ENCODE measurements around the gene PSMD5. TPM values are rescaled to one million over a fixed set of nuclear protein-coding genes. Genes with fewer than 3 reads are reported as not detected.

Gene PSMD5
- total RNA-seq: 28.3 and 37.1 TPM in 2 replicates

DNA sequence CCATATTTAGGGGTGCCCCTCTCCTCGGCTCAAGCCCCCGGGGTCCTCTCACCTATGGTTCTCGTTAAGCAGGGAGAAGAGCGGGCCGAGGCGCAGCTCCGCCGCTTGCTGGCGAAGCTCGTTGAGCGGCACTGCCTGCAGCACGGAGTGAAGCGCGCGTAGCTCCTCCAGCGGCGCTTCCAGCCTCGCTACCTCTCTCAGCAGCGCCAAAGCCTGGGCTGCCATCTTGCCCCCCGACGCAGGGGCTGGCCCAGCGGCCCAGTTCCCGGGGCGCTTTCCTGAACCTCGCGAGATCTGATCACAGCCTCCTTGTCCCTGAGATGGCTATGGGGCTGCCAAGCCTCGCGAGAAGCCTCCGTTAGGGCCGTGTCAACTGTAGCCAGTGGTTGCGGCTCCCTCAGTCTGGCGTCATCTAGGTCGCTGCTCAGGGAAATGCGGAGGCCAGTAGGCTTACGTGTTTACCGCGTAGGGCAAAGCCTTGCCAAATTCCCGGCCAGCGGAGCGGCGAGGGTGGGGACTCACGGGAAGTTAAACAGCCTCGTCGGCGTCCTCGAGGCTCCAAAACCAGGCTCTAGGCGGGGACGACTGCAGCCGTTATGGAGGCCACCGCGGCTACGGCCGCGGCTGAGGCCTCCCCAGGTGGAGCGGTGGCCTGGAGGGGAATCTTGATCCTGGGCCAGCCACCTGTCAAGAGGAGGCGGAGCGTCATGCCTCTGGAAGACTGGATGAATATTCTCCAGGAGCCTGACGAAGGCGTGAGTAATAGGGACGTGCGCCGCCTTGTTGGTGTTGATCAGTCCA lies at the start of gene PSMD5:
PSMD5 (minus strand) TSS at position 238 of the 801 bp plus-strand sequence; CDS start at position 225, 13 bp downstream.

DNA sequence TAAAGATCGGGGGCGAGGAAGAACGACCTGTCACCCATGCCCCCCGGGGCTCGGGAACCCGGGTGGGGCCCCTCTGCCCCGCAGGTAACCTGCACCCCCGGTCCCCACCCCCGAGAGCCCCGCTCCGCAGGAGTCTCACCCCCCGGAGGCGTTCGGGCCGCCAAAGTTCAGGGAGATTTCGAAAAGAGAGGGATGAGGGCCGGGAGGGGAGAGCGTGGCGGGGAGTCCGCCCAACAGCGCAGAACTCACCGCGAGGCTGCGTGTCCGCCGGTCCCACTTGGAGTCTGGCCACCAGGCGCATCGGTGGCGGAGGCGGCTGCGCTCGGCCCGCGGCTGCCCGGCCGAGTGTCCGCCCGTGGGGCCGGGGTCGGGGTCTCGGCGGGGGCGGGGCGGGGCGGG lies 34.1 kb upstream of the PSMD5 start, which contains the start of gene PHF19:
PHF19 (minus strand) TSS at position 347 of the 399 bp plus-strand sequence. CDS start 2,447 bp downstream, outside the sequence.

DNA sequence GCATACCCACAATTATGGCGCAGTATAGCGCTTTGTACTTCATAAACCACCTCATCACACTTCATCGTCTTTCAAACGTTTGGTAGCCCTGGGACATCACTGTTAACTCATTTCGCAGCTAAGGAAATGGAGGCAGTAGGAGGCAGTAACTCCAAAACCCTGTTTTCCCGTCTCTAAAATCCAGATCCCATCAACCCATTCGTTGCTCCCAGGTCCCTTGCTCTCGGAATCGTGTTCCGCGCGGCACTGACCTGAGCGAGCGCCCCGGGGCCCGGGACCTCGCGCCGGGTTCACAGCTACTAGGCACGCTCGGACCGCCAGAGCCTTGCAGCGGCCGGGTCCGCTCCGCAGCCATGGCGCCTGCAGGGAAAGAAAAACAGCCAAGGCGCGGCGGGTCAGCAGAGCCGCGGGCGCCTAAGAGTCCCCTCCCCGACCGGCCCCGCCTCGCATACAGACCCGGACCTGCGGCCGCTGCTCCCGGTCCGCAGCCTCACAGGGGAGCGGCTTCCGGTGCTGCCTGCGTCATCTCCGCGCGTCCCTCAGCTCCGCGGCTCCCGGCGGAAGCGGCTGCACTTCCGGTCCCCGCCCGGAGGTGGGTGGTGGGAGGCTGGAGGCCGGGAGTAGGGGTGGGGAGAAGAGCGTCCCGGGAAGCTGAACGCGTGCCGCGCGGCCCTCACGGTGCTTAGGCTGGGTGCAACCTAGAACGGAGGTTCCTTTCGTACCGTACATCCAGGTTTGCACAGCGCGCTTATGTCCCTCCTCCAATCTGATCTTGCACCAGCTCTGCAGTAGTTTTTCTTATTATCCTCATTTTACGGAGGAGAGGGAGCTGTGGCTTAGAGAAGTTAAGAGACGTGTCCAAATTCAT lies 49.6 kb downstream of the PSMD5 start, which contains the start of gene FBXW2:
FBXW2 (minus strand) TSS at position 519 of the 868 bp plus-strand sequence. CDS start 5,158 bp downstream, outside the sequence.

Other genes starting within 250 kb of the PSMD5 start
- 8.2 and 10.0 TPM in 2 replicates for gene MEGF9, start 128.5 kb downstream of the PSMD5 start, total RNA-seq
- 23.2 and 31.6 TPM in 2 replicates for gene FBXW2, start 49.5 kb downstream of the PSMD5 start, total RNA-seq
- gene PHF19, start 34.3 kb upstream of the PSMD5 start, total RNA-seq: 31.0 and 36.3 TPM in 2 replicates
- 0.54 and 2.4 TPM in 2 replicates for gene TRAF1, start 83.9 kb upstream of the PSMD5 start, total RNA-seq
- 1.6 and 3.9 TPM in 2 replicates for gene C5, start 207.4 kb upstream of the PSMD5 start, total RNA-seq
- 7.5 and 8.0 TPM in 2 replicates for gene CNTRL, start 232.0 kb upstream of the PSMD5 start, total RNA-seq